ENCODE measurements around the gene TMEM175. TPM values are rescaled to one million over a fixed set of nuclear protein-coding genes. Genes with fewer than 3 reads are reported as not detected.

TMEM175 gene
- polyA plus RNA-seq, 1 donor (not counting 4 experiments of a cell fraction or from before 2014, with no cell fraction given): 23.2 TPM

- no peak for DNase-seq (ENCODE audit: low read depth, low spot score)
- H4K20me1 ChIP-seq (ENCODE audit: control insufficient read depth, extremely low read depth, insufficient read depth, low read length): no peaks in the 10 kb centered on the region
- TF ChIP-seq, protein P1, sequence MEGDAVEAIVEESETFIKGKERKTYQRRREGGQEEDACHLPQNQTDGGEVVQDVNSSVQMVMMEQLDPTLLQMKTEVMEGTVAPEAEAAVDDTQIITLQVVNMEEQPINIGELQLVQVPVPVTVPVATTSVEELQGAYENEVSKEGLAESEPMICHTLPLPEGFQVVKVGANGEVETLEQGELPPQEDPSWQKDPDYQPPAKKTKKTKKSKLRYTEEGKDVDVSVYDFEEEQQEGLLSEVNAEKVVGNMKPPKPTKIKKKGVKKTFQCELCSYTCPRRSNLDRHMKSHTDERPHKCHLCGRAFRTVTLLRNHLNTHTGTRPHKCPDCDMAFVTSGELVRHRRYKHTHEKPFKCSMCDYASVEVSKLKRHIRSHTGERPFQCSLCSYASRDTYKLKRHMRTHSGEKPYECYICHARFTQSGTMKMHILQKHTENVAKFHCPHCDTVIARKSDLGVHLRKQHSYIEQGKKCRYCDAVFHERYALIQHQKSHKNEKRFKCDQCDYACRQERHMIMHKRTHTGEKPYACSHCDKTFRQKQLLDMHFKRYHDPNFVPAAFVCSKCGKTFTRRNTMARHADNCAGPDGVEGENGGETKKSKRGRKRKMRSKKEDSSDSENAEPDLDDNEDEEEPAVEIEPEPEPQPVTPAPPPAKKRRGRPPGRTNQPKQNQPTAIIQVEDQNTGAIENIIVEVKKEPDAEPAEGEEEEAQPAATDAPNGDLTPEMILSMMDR (optimal IDR thresholded peaks at IDR 0.05 in 1 of 3, IDR thresholded peaks at IDR 0.05 in 1 of 3, conservative IDR thresholded peaks at IDR 0.05 in 1 of 3; ENCODE audit: extremely low read depth in 1 of 3, insufficient read depth in 2 of 3, low read length in 3 of 3): no peak
- TF ChIP-seq EZH2 (IDR thresholded peaks at IDR 0.05; ENCODE audit: low read length): no peak
- H3K27ac ChIP-seq (ENCODE audit: control insufficient read depth, insufficient read depth, low read length): no peak overlapping the region
- no peak overlapping the region for H2AFZ ChIP-seq (ENCODE audit: control insufficient read depth, low read length)
- no peaks in the 10 kb centered on the region for H3K36me3 ChIP-seq (ENCODE audit: control insufficient read depth in 2 of 2, extremely low read depth in 1 of 2, insufficient read depth in 2 of 2, low read length in 2 of 2)
- H3K4me2 ChIP-seq (ENCODE audit: control insufficient read depth, extremely low read depth, insufficient read depth, low read depth, low read length): no peak overlapping the region
- H3K4me3 ChIP-seq (ENCODE audit: control insufficient read depth in 2 of 3, extremely low read depth in 1 of 3, insufficient read depth in 2 of 3, low read depth in 1 of 3, low read length in 3 of 3): no peak overlapping the region
- H3K9me1 ChIP-seq (ENCODE audit: control insufficient read depth, extremely low read depth, insufficient read depth, low read length): no peaks in the 10 kb centered on the region
- dilution Hi-C loops (cut with MboI; ENCODE audit: extremely low pct_ligation_motif_present, low sequenced_read_pairs): no loop called here
- H3K4me1 ChIP-seq (ENCODE audit: control insufficient read depth, extremely low read depth, insufficient read depth, low read length): no peaks in the 10 kb centered on the region
- H3K9ac ChIP-seq (ENCODE audit: control insufficient read depth, extremely low read depth, insufficient read depth, low read length): no peak overlapping the region
- H3K9me3 ChIP-seq (ENCODE audit: control insufficient read depth, low read depth, low read length): no peaks in the 10 kb centered on the region
- H3K27me3 ChIP-seq (ENCODE audit: control insufficient read depth, extremely low read depth, insufficient read depth, low read length): no peaks in the 10 kb centered on the region
- H3K79me2 ChIP-seq (ENCODE audit: control insufficient read depth, insufficient read depth, low read length): no peaks in the 10 kb centered on the region
- FAIRE-seq: no peak
Measured at GRCh38 chr4:946517-947471, 14.5 kb downstream of the TMEM175 start.

- dilution Hi-C loops (cut with MboI; ENCODE audit: extremely low pct_ligation_motif_present, low sequenced_read_pairs): no loop called here
- Histone ChIP-seq H3K79me2 (ENCODE audit: control insufficient read depth, insufficient read depth, low read length) (no peaks in the 10 kb centered on the region), H3K9ac (ENCODE audit: control insufficient read depth, extremely low read depth, insufficient read depth, low read length) (no peak overlapping the region)
Measured at GRCh38 chr4:947491-947971, 15.3 kb downstream of the TMEM175 start.

More at GRCh38 chr4:947491-947971, 15.3 kb downstream of the TMEM175 start:
- no peak overlapping the region for H3K4me2 ChIP-seq (ENCODE audit: control insufficient read depth, extremely low read depth, insufficient read depth, low read depth, low read length)
- DNase-seq (ENCODE audit: low read depth, low spot score) (no peak), FAIRE-seq (no peak)
- no peaks in the 10 kb centered on the region for H4K20me1 ChIP-seq (ENCODE audit: control insufficient read depth, extremely low read depth, insufficient read depth, low read length)
- no peaks in the 10 kb centered on the region for H3K36me3 ChIP-seq (ENCODE audit: control insufficient read depth in 2 of 2, extremely low read depth in 1 of 2, insufficient read depth in 2 of 2, low read length in 2 of 2)
- H3K4me1 ChIP-seq (ENCODE audit: control insufficient read depth, extremely low read depth, insufficient read depth, low read length): no peaks in the 10 kb centered on the region
- H3K9me1 ChIP-seq (ENCODE audit: control insufficient read depth, extremely low read depth, insufficient read depth, low read length): no peaks in the 10 kb centered on the region
- H2AFZ ChIP-seq (ENCODE audit: control insufficient read depth, low read length): no peak overlapping the region
- no peaks in the 10 kb centered on the region for H3K9me3 ChIP-seq (ENCODE audit: control insufficient read depth, low read depth, low read length)
- TF ChIP-seq, protein P1 (optimal IDR thresholded peaks at IDR 0.05 in 1 of 3, IDR thresholded peaks at IDR 0.05 in 1 of 3, conservative IDR thresholded peaks at IDR 0.05 in 1 of 3; ENCODE audit: extremely low read depth in 1 of 3, insufficient read depth in 2 of 3, low read length in 3 of 3): no peak
- no peak for TF ChIP-seq EZH2 (IDR thresholded peaks at IDR 0.05; ENCODE audit: low read length)
- H3K27ac ChIP-seq (ENCODE audit: control insufficient read depth, insufficient read depth, low read length): no peak overlapping the region
- H3K4me3 ChIP-seq (ENCODE audit: control insufficient read depth in 2 of 3, extremely low read depth in 1 of 3, insufficient read depth in 2 of 3, low read depth in 1 of 3, low read length in 3 of 3): no peak overlapping the region
- no peaks in the 10 kb centered on the region for H3K27me3 ChIP-seq (ENCODE audit: control insufficient read depth, extremely low read depth, insufficient read depth, low read length)
